Liver (tissue), 9 donors: ENCODE data around the gene TNFRSF13B. TPM values are rescaled to one million over a fixed set of nuclear protein-coding genes. Genes with fewer than 3 reads are reported as not detected.

Source experiments
- DNase-seq: peaks from one replicate; pipeline ENCODE4 v3.0.0-alpha.2; 2017; ENCODE audit warnings: low spot score
- H3K27ac ChIP-seq, 2 donors: one replicate each; pipeline ENCODE4 v1.7.0; 2013; ENCODE audit warnings: inconsistent platforms in 2 of 2, low read length in 2 of 2, control low read depth in 1 of 2, low read depth in 1 of 2, mild to moderate bottlenecking in 1 of 2
- H3K27me3 ChIP-seq, 4 donors: one replicate each; pipeline versions ENCODE4 v1.6.1 to v1.7.0; 2013; ENCODE audit warnings: low read length in 3 of 4, inconsistent platforms in 1 of 4, mild to moderate bottlenecking in 1 of 4, moderate library complexity in 1 of 4; ENCODE audit not compliant: control insufficient read depth in 4 of 4, insufficient read depth in 4 of 4
- H3K36me3 ChIP-seq, 4 donors: one replicate each; pipeline versions ENCODE4 v1.6.1 to v1.7.0; 2013; ENCODE audit warnings: low read length in 3 of 4, mild to moderate bottlenecking in 3 of 4, low read depth in 1 of 4, moderate library complexity in 1 of 4; ENCODE audit not compliant: control insufficient read depth in 4 of 4, insufficient read depth in 3 of 4
- H3K4me1 ChIP-seq, 4 donors: one replicate each; pipeline versions ENCODE4 v1.6.1 to v1.7.0; 2013; ENCODE audit warnings: low read length in 3 of 4, mild to moderate bottlenecking in 3 of 4, moderate library complexity in 1 of 4; ENCODE audit not compliant: control insufficient read depth in 4 of 4, insufficient read depth in 4 of 4
- H3K4me3 ChIP-seq, 3 donors: one replicate each; pipeline versions ENCODE4 v1.6.1 to v1.7.0; 2013; ENCODE audit warnings: low read length in 3 of 3, control low read depth in 1 of 3, low read depth in 1 of 3, mild to moderate bottlenecking in 1 of 3
- H3K9ac ChIP-seq, 2 donors: one replicate each; pipeline ENCODE4 v1.7.0; 2013; ENCODE audit warnings: low read length in 2 of 2, mild to moderate bottlenecking in 2 of 2, moderate library complexity in 2 of 2, control low read depth in 1 of 2, low read depth in 1 of 2
- H3K9me3 ChIP-seq, 4 donors: one replicate each; pipeline versions ENCODE4 v1.6.1 to v1.7.0; 2013; ENCODE audit warnings: low read length in 3 of 4; ENCODE audit not compliant: control insufficient read depth in 4 of 4
- EGR1 ChIP-seq, 2 donors: IDR thresholded peaks; 2 replicates each; pipeline ENCODE4 v1.6.1; 2016 to 2018; ENCODE audit warnings: antibody characterized with exemption in 2 of 2, low read depth in 2 of 2
- GABPA ChIP-seq, 2 donors: IDR thresholded peaks in 1 of 2; conservative IDR thresholded peaks in 1 of 2; 2 replicates each; pipeline ENCODE4 v1.6.1; 2016; ENCODE audit warnings: antibody characterized with exemption in 2 of 2, mild to moderate bottlenecking in 1 of 2, moderate library complexity in 1 of 2
- HNF4A ChIP-seq, 2 donors: conservative IDR thresholded peaks; 2 replicates each; pipeline ENCODE4 v1.6.1; 2016; ENCODE audit warnings: antibody characterized with exemption in 2 of 2, mild to moderate bottlenecking in 2 of 2
- HNF4G ChIP-seq: IDR thresholded peaks from 2 replicates; pipeline ENCODE4 v1.6.1; 2016; ENCODE audit warnings: antibody characterized with exemption
- JUND ChIP-seq, 2 donors: IDR thresholded peaks; 2 replicates each; pipeline ENCODE4 v1.6.1; 2016; ENCODE audit warnings: antibody characterized with exemption in 2 of 2
- MAX ChIP-seq: IDR thresholded peaks from 2 replicates; pipeline ENCODE4 v1.6.1; 2016; ENCODE audit warnings: antibody characterized with exemption
- NR2F2 ChIP-seq: IDR thresholded peaks from 2 replicates; pipeline ENCODE4 v1.6.1; 2016; ENCODE audit warnings: antibody characterized with exemption
- RAD21 ChIP-seq, 2 donors: IDR thresholded peaks; 2 replicates each; pipeline ENCODE4 v1.6.1; 2016; ENCODE audit warnings: antibody characterized with exemption in 2 of 2, mild to moderate bottlenecking in 2 of 2
- RXRA ChIP-seq, 2 donors: IDR thresholded peaks; 2 replicates each; pipeline ENCODE4 v1.6.1; 2017 to 2018; ENCODE audit warnings: antibody characterized with exemption in 2 of 2, mild to moderate bottlenecking in 1 of 2
- SP1 ChIP-seq: IDR thresholded peaks from 2 replicates; pipeline ENCODE4 v1.6.1; 2018; ENCODE audit warnings: antibody characterized with exemption, mild to moderate bottlenecking
- TAF1 ChIP-seq: conservative IDR thresholded peaks from 2 replicates; pipeline ENCODE4 v1.6.1; 2016; ENCODE audit warnings: antibody characterized with exemption, mild to moderate bottlenecking
- YY1 ChIP-seq: IDR thresholded peaks from 2 replicates; pipeline ENCODE4 v1.6.1; 2016; ENCODE audit warnings: antibody characterized with exemption, mild to moderate bottlenecking
- WGBS: extraction: QIAGEN DNeasy Blood & Tissue Kit; methylation state at CpG from one replicate; pipeline ENCODE4 v1.1.7; 2013; 5-methylcytosine and 5-hydroxymethylcytosine counted together
- polyA plus RNA-seq, 2 donors: library from polyadenylated mRNA; stranded (reverse) in 1 of 2; unstranded in 1 of 2; fragments of 200-250 nt in 1 of 2; fragments of >200 nt in 1 of 2; fragmentation: Nextera tagmentation in 1 of 2; extraction: Ambion mirVana in 1 of 2; gene quantifications; one replicate each; pipeline versions ENCODE4 v1.2.1 to v1.2.3, GENCODE V29; 2013 to 2015
- total RNA-seq, 2 donors: library from RNA; depleted of rRNA; stranded (reverse); fragments of >200 nt; gene quantifications; one replicate each; pipeline ENCODE4 v1.2.3, GENCODE V29; 2014
- TF ChIP-seq, protein P1 (sequence below): IDR thresholded peaks from 2 replicates; pipeline ENCODE4 v1.6.1; 2016; ENCODE audit warnings: antibody characterized with exemption
- TF ChIP-seq, protein P2 (sequence below): IDR thresholded peaks from 2 replicates; pipeline ENCODE4 v1.6.1; 2016; ENCODE audit warnings: antibody characterized with exemption, mild to moderate bottlenecking
- donor health status: healthy.
- donor health status: healthy.
- donor health status: healthy.
- donor health status: healthy.
- donor health status: healthy.

Gene TNFRSF13B
- total and polyA plus RNA-seq, 4 donors, result 0.17 to 0.26 TPM; not detected in 2

DNA sequence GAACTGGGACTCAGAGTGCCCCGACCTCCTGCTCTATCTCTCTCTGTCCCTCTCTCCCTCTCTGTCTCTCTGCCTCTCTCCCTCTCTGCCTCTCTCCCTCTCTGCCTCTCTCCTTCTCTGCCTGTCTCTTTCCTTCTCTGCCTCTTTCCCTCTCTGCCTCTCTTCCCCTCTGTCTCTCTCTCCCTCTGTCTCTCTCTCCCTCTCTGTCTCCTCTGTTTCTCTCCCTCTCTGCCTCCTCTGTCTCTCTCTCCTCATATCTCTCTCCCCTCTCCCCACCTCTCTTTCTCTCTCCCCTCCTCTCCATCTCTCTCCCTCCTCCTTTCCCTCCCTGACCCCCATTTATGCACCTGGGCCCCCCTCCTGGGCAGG, 32.7 kb downstream of the TNFRSF13B start:
- Histone ChIP-seq H3K27ac (no peak overlapping the region), H3K4me3 (no peak overlapping the region), H3K27me3 (peaks cover 0 to 2% (median 0%) of the 10 kb centered on the region in 4 donors), H3K9ac (no peak overlapping the region), H3K9me3 (no peaks in the 10 kb centered on the region), H3K4me1 (no peaks in the 10 kb centered on the region), H3K36me3 (no peaks in the 10 kb centered on the region)
- DNase-seq, result no peak
- 26% methylated on average over 1 of the region's 1 CpG for WGBS
- no peak for TF ChIP-seq RAD21 (IDR thresholded peaks at IDR 0.05)
- TF ChIP-seq JUND (IDR thresholded peaks at IDR 0.05), result no peak
- TF ChIP-seq TAF1, result no peak
- TF ChIP-seq, protein P1, sequence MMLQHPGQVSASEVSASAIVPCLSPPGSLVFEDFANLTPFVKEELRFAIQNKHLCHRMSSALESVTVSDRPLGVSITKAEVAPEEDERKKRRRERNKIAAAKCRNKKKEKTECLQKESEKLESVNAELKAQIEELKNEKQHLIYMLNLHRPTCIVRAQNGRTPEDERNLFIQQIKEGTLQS, result no peak
- no peak for TF ChIP-seq MAX
- no peak for TF ChIP-seq SP1
- no peak for TF ChIP-seq NR2F2
- no peak for TF ChIP-seq HNF4G
- TF ChIP-seq EGR1 (IDR thresholded peaks at IDR 0.05; ENCODE audit: low read depth in 2 of 2), result no peak

DNA sequence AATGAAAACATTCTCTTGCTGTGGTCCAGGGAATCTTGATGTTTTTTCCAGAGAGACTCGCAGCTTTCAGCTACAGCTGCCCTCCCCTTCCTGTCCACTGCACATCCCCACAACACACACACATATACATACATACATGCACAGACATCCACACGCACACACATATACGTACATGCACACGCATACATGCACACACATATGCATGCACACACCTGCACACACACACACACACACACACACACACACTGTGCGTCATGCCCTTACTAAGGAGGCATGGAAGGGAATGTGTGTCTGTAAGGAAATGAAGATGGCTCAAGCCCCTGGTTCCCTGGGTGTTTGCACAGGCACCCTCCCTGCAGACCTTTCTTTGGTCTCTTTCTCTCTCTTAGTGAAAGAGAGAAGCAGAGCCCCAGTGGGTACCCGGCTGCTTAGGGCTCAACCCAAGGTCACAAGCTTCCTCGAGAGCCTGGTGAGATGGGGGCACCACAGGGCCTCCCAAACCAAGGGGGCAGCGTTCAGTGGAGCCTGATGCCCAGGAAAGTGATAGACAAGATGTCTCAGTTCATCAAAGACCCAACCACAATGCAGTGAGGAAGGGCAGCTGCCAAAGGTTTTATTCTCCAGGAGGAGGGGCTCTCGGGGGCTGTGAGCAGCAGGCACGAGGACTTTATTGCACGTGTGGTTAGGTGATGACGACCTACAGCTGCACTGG, 33.3 kb downstream of the TNFRSF13B start:
- 57% methylated on average over 12 of the region's 12 CpGs for WGBS

DNA sequence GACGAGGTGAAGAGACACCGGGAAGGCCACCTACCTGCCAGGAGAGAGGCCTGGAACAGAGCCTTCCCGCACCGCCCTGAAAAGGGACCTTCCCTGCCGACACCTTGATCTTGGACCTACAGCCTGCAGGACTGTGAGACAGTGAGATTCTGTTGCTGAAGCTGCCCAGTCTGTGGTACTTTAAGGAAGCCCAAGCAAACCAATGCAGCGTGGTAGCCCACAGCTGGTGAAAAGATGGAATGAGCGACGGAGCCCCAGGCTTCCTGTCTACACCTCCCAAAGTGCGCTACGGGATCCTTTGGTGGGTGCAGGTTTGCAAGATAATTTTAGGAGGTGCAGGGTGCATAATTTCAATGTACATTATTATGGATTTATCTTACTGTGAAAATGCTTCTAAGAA, 33.9 kb downstream of the TNFRSF13B start:
- Histone ChIP-seq H3K27ac (no peak overlapping the region), H3K9me3 (no peaks in the 10 kb centered on the region), H3K36me3 (no peaks in the 10 kb centered on the region), H3K4me3 (no peak overlapping the region), H3K4me1 (no peaks in the 10 kb centered on the region), H3K27me3 (peaks cover 0 to 2% (median 0%) of the 10 kb centered on the region in 4 donors), H3K9ac (no peak overlapping the region)
- DNase-seq, result no peak
- TF ChIP-seq TAF1, result no peak
- WGBS, result 80% methylated on average over 10 of the region's 10 CpGs

More for the DNA sequence above, 33.3 kb downstream of the TNFRSF13B start:
- peaks cover 0 to 2% (median 0%) of the 10 kb centered on the region in 4 donors for H3K27me3 ChIP-seq
- H3K9me3 ChIP-seq, result no peaks in the 10 kb centered on the region
- no peak overlapping the region for H3K27ac ChIP-seq
- DNase-seq, result no peak
- no peak overlapping the region for H3K4me3 ChIP-seq
- H3K36me3 ChIP-seq, result no peaks in the 10 kb centered on the region
- no peaks in the 10 kb centered on the region for H3K4me1 ChIP-seq
- no peak overlapping the region for H3K9ac ChIP-seq
- no peak for TF ChIP-seq HNF4A (conservative IDR thresholded peaks at IDR 0.05)
- TF ChIP-seq, protein P1, result no peak

DNA sequence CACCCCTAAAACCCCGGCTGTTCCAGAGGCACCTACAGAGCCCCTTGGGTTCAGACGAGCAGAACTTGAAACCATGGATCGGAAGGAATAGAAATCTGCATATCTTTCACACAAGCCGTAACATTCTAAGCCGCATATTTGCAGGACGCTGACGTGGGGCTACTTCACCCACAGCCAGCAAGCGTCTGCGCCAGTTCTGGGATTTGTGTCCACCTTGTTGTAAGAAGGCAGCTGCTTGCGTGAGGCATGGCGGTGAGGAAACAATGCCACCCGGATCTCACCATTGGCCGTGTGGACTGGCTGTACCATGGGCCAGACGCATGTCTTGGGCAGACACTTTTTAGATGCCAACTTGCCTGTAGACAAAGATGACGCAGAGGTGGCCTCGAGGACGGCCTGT, 34.5 kb downstream of the TNFRSF13B start:
- H3K36me3 ChIP-seq, result no peaks in the 10 kb centered on the region
- 90% methylated on average over 17 of the region's 17 CpGs for WGBS
- no peak for TF ChIP-seq NR2F2
- no peak for TF ChIP-seq HNF4G
- TF ChIP-seq, protein P2, sequence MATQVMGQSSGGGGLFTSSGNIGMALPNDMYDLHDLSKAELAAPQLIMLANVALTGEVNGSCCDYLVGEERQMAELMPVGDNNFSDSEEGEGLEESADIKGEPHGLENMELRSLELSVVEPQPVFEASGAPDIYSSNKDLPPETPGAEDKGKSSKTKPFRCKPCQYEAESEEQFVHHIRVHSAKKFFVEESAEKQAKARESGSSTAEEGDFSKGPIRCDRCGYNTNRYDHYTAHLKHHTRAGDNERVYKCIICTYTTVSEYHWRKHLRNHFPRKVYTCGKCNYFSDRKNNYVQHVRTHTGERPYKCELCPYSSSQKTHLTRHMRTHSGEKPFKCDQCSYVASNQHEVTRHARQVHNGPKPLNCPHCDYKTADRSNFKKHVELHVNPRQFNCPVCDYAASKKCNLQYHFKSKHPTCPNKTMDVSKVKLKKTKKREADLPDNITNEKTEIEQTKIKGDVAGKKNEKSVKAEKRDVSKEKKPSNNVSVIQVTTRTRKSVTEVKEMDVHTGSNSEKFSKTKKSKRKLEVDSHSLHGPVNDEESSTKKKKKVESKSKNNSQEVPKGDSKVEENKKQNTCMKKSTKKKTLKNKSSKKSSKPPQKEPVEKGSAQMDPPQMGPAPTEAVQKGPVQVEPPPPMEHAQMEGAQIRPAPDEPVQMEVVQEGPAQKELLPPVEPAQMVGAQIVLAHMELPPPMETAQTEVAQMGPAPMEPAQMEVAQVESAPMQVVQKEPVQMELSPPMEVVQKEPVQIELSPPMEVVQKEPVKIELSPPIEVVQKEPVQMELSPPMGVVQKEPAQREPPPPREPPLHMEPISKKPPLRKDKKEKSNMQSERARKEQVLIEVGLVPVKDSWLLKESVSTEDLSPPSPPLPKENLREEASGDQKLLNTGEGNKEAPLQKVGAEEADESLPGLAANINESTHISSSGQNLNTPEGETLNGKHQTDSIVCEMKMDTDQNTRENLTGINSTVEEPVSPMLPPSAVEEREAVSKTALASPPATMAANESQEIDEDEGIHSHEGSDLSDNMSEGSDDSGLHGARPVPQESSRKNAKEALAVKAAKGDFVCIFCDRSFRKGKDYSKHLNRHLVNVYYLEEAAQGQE, result no peak
- TF ChIP-seq, protein P1, result no peak
- TF ChIP-seq RXRA (IDR thresholded peaks at IDR 0.05), result no peak
- TF ChIP-seq GABPA (IDR thresholded peaks at IDR 0.05 in 1 of 2, conservative IDR thresholded peaks at IDR 0.05 in 1 of 2), result no peak
- TF ChIP-seq MAX, result no peak
- no peak for TF ChIP-seq YY1
- TF ChIP-seq EGR1 (IDR thresholded peaks at IDR 0.05; ENCODE audit: low read depth in 2 of 2), result no peak
- no peak overlapping the region for H3K9ac ChIP-seq
- no peak overlapping the region for H3K4me3 ChIP-seq
- no peak overlapping the region for H3K27ac ChIP-seq
- no peaks in the 10 kb centered on the region for H3K4me1 ChIP-seq
- DNase-seq, result no peak
- H3K27me3 ChIP-seq, result peaks cover 0 to 2% (median 0%) of the 10 kb centered on the region in 4 donors
- no peaks in the 10 kb centered on the region for H3K9me3 ChIP-seq
